ENCODE results near the gene ZBTB16.

The ZBTB16 gene

DNA sequence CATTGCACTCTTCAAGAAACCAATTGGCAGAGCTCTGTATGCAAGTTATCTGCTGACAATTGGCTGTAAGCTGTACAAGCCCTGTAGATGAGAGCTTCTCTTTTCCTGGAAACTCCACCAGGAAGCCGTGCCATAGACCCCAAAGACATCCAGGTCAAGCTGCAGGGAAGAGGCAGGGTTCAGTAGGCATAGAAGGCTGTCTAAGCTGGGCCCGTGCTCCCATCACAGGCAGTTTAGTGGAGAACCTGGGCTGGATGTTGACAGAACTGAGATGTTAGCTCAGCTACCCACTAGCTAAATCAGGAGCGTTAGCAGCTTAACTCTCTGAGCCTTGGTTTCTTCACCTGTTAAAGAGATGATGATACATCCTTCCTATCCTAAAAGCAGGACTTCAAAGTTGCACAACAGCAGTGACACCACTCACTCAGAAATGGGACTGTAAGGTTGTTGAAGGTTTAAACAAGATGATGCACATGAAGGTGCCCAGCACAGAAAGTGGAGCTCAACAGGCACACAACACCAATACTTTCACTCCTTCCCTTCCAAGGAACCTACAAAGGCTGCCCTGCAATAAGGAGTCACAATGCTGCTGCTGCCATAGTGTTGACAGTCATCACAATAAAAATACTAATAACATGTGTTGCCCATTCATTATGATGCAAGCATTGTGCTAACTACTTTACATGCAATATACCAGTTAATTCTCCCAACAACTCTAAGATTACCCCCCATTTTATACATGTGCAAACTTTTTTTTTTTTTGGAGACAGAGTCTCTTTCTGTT, 115.4 kb downstream of the ZBTB16 start:
- no peak for DNase-seq (ENCODE audit: low read depth, low spot score)
- Histone ChIP-seq H3K36me3 (ENCODE audit: insufficient read depth, low read length) (no peaks in the 10 kb centered on the region), H3K9ac (ENCODE audit: insufficient read length) (no peak overlapping the region), H3K4me3 (no peak overlapping the region), H3K9me3 (ENCODE audit: low read depth, low read length) (no peaks in the 10 kb centered on the region), H3K27ac (no peak overlapping the region)
- TF ChIP-seq POLR2AphosphoS5 (IDR thresholded peaks at IDR 0.05; ENCODE audit: borderline replicate concordance, low read depth, low read length) (no peak), EZH2 (IDR thresholded peaks at IDR 0.05) (no peak), FOXP2 (optimal IDR thresholded peaks at IDR 0.05; ENCODE audit: control extremely low read depth, extremely low read length, insufficient read depth) (no peak)

DNA sequence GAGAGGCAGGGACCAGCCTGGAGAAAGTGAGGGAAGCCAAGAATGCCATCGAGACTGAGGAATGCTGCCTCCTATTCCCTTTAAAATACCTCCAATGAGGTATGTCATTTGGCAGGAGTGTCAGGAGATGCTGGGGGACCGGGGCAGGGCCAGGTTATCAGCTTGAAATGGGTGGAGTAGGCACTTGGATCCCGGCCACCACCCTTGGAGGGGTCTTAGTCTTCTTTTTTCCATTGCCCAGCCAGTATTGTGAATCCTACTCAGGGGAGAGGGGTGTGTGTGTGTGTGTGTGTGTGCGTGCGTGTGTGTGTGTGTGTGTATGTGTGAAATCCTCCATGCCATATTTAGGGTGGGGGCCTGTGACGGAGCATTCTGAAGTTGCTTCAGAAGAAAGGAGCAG, 116.2 kb downstream of the ZBTB16 start:
- Histone ChIP-seq H3K4me3 (no peak overlapping the region), H3K27ac (no peak overlapping the region), H3K36me3 (ENCODE audit: insufficient read depth, low read length) (no peaks in the 10 kb centered on the region), H3K9me3 (ENCODE audit: low read depth, low read length) (no peaks in the 10 kb centered on the region), H3K9ac (ENCODE audit: insufficient read length) (no peak overlapping the region)
- TF ChIP-seq FOXP2 (optimal IDR thresholded peaks at IDR 0.05; ENCODE audit: control extremely low read depth, extremely low read length, insufficient read depth) (no peak), POLR2AphosphoS5 (IDR thresholded peaks at IDR 0.05; ENCODE audit: borderline replicate concordance, low read depth, low read length) (no peak), EZH2 (IDR thresholded peaks at IDR 0.05) (no peak)
- DNase-seq (ENCODE audit: low read depth, low spot score): no peak

DNA sequence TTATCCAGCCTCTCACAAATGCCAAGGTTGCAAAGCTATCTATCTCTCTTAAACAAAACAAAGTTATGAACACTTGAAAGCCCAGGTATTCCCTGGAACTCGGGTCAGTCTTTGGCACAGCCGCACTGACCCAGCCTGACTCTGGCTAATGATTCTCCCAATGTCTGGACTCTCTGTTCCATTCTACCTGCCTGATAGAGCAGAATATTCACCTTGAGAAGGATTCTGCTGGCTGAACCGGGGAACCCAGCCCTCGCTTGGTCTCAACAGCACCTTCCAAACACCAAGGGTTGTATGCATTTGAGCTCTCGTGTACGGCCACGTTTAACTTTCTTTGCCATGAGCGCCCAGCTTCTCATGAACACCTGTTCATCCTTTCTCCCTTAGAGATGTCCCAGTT, 116.8 kb downstream of the ZBTB16 start:
- Histone ChIP-seq H3K27ac (no peak overlapping the region), H3K4me3 (no peak overlapping the region), H3K36me3 (ENCODE audit: insufficient read depth, low read length) (no peaks in the 10 kb centered on the region), H3K9me3 (ENCODE audit: low read depth, low read length) (no peaks in the 10 kb centered on the region), H3K9ac (ENCODE audit: insufficient read length) (no peak overlapping the region)
- no peak for DNase-seq (ENCODE audit: low read depth, low spot score)
- TF ChIP-seq FOXP2 (optimal IDR thresholded peaks at IDR 0.05; ENCODE audit: control extremely low read depth, extremely low read length, insufficient read depth): no peak
- TF ChIP-seq POLR2AphosphoS5 (IDR thresholded peaks at IDR 0.05; ENCODE audit: borderline replicate concordance, low read depth, low read length): no peak
- TF ChIP-seq EZH2 (IDR thresholded peaks at IDR 0.05): no peak

DNA sequence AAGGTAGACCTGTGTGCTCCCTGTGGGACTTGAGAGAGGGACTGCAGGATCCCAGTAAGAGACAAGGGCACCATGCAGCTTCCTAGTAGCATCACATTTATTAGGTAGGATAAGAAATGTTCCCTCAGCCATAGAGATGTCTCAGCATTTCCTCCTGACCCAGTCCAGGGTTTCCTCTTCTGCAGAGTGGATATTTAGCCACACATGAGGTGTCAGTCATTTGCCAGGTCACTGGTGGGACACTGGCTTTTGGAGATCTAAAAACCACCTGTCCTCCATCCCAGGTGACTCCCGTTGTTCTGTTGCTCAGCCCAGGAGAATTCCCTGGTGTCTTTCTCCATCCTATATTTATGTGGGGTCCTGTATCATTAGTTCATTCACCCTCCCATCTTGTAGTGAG, 119.1 kb downstream of the ZBTB16 start:
- Histone ChIP-seq H3K9ac (ENCODE audit: insufficient read length) (no peak overlapping the region), H3K9me3 (ENCODE audit: low read depth, low read length) (no peaks in the 10 kb centered on the region), H3K4me3 (no peak overlapping the region), H3K27ac (no peak overlapping the region), H3K36me3 (ENCODE audit: insufficient read depth, low read length) (no peaks in the 10 kb centered on the region)
- no peak for DNase-seq (ENCODE audit: low read depth, low spot score)
- no peak for TF ChIP-seq POLR2AphosphoS5 (IDR thresholded peaks at IDR 0.05; ENCODE audit: borderline replicate concordance, low read depth, low read length)
- TF ChIP-seq EZH2 (IDR thresholded peaks at IDR 0.05): no peak
- no peak for TF ChIP-seq FOXP2 (optimal IDR thresholded peaks at IDR 0.05; ENCODE audit: control extremely low read depth, extremely low read length, insufficient read depth)

DNA sequence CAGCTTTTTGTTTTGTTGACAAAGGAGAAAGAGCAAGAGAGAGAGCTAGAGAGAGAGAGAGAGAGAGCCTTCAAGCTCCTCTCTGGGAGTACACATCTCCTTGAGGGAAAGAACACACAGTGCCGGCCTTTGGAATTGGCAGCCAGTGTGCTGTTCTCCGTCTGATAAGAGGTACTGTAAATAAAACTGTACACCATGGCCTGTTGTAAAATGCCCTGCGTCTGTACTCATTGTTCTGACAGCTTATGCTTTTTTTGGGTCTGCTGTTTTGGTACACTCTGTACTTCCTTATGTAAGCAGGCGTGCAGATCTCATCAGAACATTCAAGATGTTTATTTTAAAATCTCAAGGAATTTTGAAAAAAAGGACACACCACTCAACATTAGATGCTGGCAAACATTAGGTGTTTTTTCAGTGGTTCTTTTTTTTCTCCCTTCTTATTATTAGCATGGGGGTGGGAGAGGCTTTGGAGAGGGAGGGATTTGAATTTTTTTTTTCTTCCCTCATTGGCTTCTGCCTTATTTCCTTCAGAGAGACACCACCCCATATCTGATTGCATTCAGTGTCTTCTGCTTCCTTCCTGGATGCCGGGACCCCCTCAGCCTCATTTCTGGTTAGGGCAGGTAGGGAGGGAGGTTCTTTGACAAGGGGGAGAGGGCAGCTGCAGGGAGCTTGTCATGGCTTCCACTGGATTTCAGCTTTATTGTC, 119.9 kb downstream of the ZBTB16 start:
- H3K4me3 ChIP-seq: no peak overlapping the region
- H3K36me3 ChIP-seq (ENCODE audit: insufficient read depth, low read length): no peaks in the 10 kb centered on the region
- TF ChIP-seq FOXP2 (optimal IDR thresholded peaks at IDR 0.05; ENCODE audit: control extremely low read depth, extremely low read length, insufficient read depth) (no peak), POLR2AphosphoS5 (IDR thresholded peaks at IDR 0.05; ENCODE audit: borderline replicate concordance, low read depth, low read length) (no peak), EZH2 (IDR thresholded peaks at IDR 0.05) (no peak)
- DNase-seq (ENCODE audit: low read depth, low spot score): no peak
- H3K9ac ChIP-seq (ENCODE audit: insufficient read length): no peak overlapping the region
- no peak overlapping the region for H3K27ac ChIP-seq
- H3K9me3 ChIP-seq (ENCODE audit: low read depth, low read length): no peaks in the 10 kb centered on the region

DNA sequence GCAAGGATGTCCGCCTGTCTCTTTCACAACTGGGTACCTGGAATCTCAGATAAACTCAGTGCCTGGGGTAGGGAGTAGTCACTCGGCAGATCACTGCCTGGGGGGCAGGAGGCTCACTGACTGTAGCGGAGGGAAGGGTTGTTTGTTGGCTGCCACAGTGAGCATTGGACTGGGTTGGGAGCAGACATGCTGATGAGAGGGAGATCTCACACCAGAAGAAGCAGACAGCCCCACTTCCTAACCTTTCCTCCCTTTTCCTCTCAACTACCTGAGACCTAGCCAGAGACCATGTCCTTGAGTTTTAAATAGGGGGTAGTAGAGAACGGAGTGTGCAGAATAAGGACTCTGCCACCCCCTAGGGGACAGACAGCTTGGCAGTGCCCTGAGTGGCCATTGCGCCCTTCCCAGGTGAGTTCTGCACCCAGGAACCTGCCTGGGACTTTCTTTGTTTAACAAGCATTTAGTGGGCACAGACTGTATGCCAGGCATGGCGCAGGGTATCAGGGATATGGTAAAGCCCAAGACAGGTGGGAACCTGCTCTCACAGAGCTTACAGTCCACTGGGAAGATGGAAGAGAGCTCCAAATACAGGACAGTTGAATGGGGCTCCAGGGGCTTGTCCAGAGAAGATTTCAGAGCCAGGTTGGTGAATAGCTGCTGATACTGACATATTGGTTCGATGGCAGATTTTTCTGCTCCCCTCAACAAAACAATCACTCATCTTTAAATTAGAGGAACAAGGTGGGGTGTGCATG, 121.0 kb downstream of the ZBTB16 start:
- Histone ChIP-seq H3K4me3 (no peak overlapping the region), H3K27ac (no peak overlapping the region), H3K9ac (ENCODE audit: insufficient read length) (no peak overlapping the region), H3K36me3 (ENCODE audit: insufficient read depth, low read length) (no peaks in the 10 kb centered on the region), H3K9me3 (ENCODE audit: low read depth, low read length) (no peaks in the 10 kb centered on the region)
- no peak for DNase-seq (ENCODE audit: low read depth, low spot score)
- no peak for TF ChIP-seq FOXP2 (optimal IDR thresholded peaks at IDR 0.05; ENCODE audit: control extremely low read depth, extremely low read length, insufficient read depth)
- TF ChIP-seq EZH2 (IDR thresholded peaks at IDR 0.05): no peak
- no peak for TF ChIP-seq POLR2AphosphoS5 (IDR thresholded peaks at IDR 0.05; ENCODE audit: borderline replicate concordance, low read depth, low read length)

DNA sequence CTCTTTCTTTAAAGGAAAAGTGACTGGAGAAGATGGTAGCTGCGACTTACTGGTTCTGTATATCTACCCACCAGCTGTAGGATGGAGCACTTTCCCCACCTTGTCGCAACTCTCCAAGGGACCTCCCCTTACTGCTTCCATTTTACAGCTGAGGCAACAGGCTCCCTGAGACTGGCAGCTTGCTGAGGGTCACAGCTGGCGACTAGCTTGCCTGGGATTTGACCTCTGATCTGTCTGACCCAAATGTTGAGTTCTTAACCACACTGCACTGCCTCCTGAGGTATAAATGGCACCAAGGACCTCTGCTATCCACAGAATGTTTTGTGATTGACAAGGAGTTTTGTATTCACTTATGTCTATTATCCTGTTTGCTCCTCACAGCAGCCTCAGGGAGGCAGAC, 121.7 kb downstream of the ZBTB16 start:
- Histone ChIP-seq H3K27ac (no peak overlapping the region), H3K9me3 (ENCODE audit: low read depth, low read length) (no peaks in the 10 kb centered on the region), H3K9ac (ENCODE audit: insufficient read length) (no peak overlapping the region), H3K4me3 (no peak overlapping the region), H3K36me3 (ENCODE audit: insufficient read depth, low read length) (no peaks in the 10 kb centered on the region)
- DNase-seq (ENCODE audit: low read depth, low spot score): no peak
- no peak for TF ChIP-seq POLR2AphosphoS5 (IDR thresholded peaks at IDR 0.05; ENCODE audit: borderline replicate concordance, low read depth, low read length)
- no peak for TF ChIP-seq FOXP2 (optimal IDR thresholded peaks at IDR 0.05; ENCODE audit: control extremely low read depth, extremely low read length, insufficient read depth)
- no peak for TF ChIP-seq EZH2 (IDR thresholded peaks at IDR 0.05)

DNA sequence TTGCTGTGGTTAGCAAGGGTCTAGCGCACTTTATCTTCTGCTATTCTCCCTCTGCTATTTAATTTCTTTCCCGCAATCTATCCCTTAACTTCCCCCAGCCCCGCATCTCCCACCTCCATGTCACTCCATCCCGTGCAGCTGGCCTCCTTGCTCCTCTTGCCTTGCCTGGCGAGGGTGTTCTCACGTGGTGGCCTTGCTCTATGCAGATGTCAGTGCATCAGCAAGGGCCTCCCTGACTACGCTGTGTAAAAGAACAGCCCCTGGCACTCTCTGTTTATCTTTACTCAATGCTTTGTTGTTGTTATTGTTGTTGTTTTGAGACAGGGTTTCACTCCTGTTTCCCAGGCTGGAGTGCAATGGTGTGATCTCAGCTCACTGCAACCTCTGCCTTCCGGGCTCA, 122.2 kb downstream of the ZBTB16 start:
- no peak for DNase-seq (ENCODE audit: low read depth, low spot score)
- no peak overlapping the region for H3K4me3 ChIP-seq
- no peak overlapping the region for H3K9ac ChIP-seq (ENCODE audit: insufficient read length)
- TF ChIP-seq POLR2AphosphoS5 (IDR thresholded peaks at IDR 0.05; ENCODE audit: borderline replicate concordance, low read depth, low read length): no peak
- TF ChIP-seq EZH2 (IDR thresholded peaks at IDR 0.05): no peak
- no peak for TF ChIP-seq FOXP2 (optimal IDR thresholded peaks at IDR 0.05; ENCODE audit: control extremely low read depth, extremely low read length, insufficient read depth)
- H3K36me3 ChIP-seq (ENCODE audit: insufficient read depth, low read length): no peaks in the 10 kb centered on the region
- H3K27ac ChIP-seq: no peak overlapping the region
- no peaks in the 10 kb centered on the region for H3K9me3 ChIP-seq (ENCODE audit: low read depth, low read length)
